CD8-positive, alpha-beta memory T cell (primary cell): Measurements from ENCODE around the gene CCNG2. TPM values are rescaled to one million over a fixed set of nuclear protein-coding genes. Genes with fewer than 3 reads are reported as not detected.

Experiments
- CTCF ChIA-PET: fragments of 350-600 bp; sonication (Branson Sonifier 250); formaldehyde crosslinking; loops from one replicate; lab custom pipeline; 2021; ENCODE audit warnings: antibody characterized with exemption; lab: Charles Lee
- POLR2A ChIA-PET: fragments of 350-600 bp; sonication (Branson Sonifier 250); formaldehyde crosslinking; loops from one replicate; lab custom pipeline; 2021; ENCODE audit warnings: antibody characterized with exemption; lab: Charles Lee
- DNase-seq, 5 donors: peaks; one replicate each; pipeline versions ENCODE4 v3.0.0 to v3.0.0-alpha.2; 2020 to 2022; ENCODE audit warnings: mixed read lengths in 1 of 5
- H3K27ac ChIP-seq: one replicate; pipeline ENCODE4 v1.7.0; 2013; ENCODE audit warnings: low read depth, mild to moderate bottlenecking, low read length, moderate library complexity
- H3K27me3 ChIP-seq: 2 replicates; pipeline ENCODE4 v1.7.0; 2013; ENCODE audit warnings: low read length, mild to moderate bottlenecking; ENCODE audit not compliant: insufficient read depth, poor library complexity, severe bottlenecking
- H3K36me3 ChIP-seq: 2 replicates; pipeline ENCODE4 v1.7.0; 2013; ENCODE audit warnings: mild to moderate bottlenecking, low read length, moderate library complexity; ENCODE audit not compliant: insufficient read depth
- H3K4me1 ChIP-seq: 2 replicates; pipeline ENCODE4 v1.7.0; 2013; ENCODE audit warnings: mild to moderate bottlenecking, low read length, moderate library complexity; ENCODE audit not compliant: insufficient read depth
- H3K4me3 ChIP-seq: 2 replicates; pipeline ENCODE4 v1.7.0; 2013; ENCODE audit warnings: mild to moderate bottlenecking, low read length
- H3K9me3 ChIP-seq: 2 replicates; pipeline ENCODE4 v1.7.0; 2013; ENCODE audit warnings: mild to moderate bottlenecking, low read length
- H3K27ac Mint-ChIP-seq, 8 donors: one replicate each; pipeline ENCODE4 v1.8.0; 2020 to 2021; ENCODE audit warnings: mixed read lengths in 8 of 8, mild to moderate bottlenecking in 6 of 8, inconsistent platforms in 3 of 8, moderate library complexity in 3 of 8
- H3K27me3 Mint-ChIP-seq, 2 donors: one replicate each; pipeline ENCODE4 v1.8.0; 2020 to 2021; ENCODE audit warnings: mixed read lengths in 2 of 2, mild to moderate bottlenecking in 1 of 2, moderate library complexity in 1 of 2
- H3K36me3 Mint-ChIP-seq, 3 donors: one replicate each; pipeline ENCODE4 v1.8.0; 2020 to 2021; ENCODE audit warnings: mixed read lengths in 3 of 3, inconsistent platforms in 1 of 3, mild to moderate bottlenecking in 1 of 3
- H3K4me1 Mint-ChIP-seq, 3 donors: one replicate each; pipeline ENCODE4 v1.8.0; 2020 to 2021; ENCODE audit warnings: mixed read lengths in 3 of 3, inconsistent platforms in 1 of 3, mild to moderate bottlenecking in 1 of 3
- H3K4me3 Mint-ChIP-seq, 7 donors: one replicate each; pipeline ENCODE4 v1.8.0; 2020 to 2021; ENCODE audit warnings: mixed read lengths in 7 of 7, mild to moderate bottlenecking in 6 of 7, moderate library complexity in 4 of 7, inconsistent platforms in 2 of 7
- H3K9me3 Mint-ChIP-seq, 5 donors: one replicate each; pipeline ENCODE4 v1.8.0; 2020 to 2022; ENCODE audit warnings: mixed read lengths in 5 of 5, mild to moderate bottlenecking in 3 of 5, moderate library complexity in 2 of 5, inconsistent platforms in 1 of 5
- polyA plus RNA-seq: library from polyadenylated mRNA; unstranded; fragments of 300-500 nt; fragmentation: Illumina TruSeq; gene quantifications from one replicate; pipeline ENCODE4 v1.2.3, GENCODE V29; 2021
- total RNA-seq, 2 experiments: library from RNA; stranded (reverse); gene quantifications; one replicate each; pipeline ENCODE4 v1.2.3, GENCODE V29; 2021

The CCNG2 gene, protein sequence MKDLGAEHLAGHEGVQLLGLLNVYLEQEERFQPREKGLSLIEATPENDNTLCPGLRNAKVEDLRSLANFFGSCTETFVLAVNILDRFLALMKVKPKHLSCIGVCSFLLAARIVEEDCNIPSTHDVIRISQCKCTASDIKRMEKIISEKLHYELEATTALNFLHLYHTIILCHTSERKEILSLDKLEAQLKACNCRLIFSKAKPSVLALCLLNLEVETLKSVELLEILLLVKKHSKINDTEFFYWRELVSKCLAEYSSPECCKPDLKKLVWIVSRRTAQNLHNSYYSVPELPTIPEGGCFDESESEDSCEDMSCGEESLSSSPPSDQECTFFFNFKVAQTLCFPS
- total RNA-seq (1 to 10 TPM; 3.7 to 4.0 TPM), polyA plus RNA-seq (23.9 TPM)

DNA sequence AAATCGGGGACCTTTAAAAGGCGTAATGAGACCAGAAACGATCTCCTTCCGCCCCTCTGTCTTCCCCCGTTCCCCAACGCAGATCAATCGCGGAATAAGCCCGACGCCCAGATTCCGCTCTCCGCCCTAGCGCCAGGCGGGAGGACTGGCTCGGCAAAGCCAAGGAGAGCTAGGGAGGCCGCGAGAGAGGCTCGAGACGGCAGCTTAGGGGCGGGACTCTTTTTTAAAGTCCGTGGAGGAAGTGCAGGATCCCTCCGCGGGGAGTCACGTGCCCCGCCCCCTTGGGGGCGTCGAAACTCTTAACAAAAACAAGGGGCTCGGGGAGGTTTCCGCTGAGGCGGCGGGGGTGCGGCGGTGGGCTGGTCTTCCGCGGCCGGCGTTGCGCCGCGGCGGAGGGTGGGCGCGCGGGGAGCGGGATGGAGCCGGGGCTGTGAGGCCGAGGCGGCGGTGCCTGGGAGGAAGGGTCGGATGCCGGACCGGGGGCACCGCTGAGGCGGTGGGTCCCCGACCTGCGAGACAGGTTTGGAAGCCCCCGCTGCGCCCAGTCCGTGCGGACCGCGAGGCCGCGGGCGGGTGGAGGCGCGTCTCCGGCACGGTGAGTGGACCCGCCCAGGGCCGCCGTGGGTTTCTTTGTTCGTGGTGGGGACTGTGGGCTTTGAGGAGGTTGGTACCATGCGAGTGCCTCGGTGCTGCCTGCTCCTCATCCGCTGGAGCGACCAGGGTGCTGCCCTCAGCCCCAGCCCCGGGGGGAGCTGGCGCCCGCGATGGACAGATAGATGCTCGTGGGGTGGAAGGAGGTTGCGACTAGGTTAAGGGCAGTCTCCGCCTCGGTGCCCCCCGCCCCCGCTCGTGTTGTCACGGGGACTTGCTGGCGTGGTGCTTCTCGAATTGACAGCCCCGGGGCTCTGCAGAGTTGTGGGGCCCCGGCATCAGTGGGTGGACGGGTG lies at the start of gene CCNG2:
CCNG2 (plus strand) TSS at position 296 of the 947 bp plus-strand sequence. CDS start 1,326 bp downstream, outside the sequence.
- DNase-seq = peak; percentile 79 to 97 (median 93)
- Histone ChIP-seq H3K4me1 (peaks cover 22% of the 10 kb centered on the region), H3K9me3 (no peaks in the 10 kb centered on the region), H3K27ac (peak within 1 kb of the TSS; percentile 75), H3K27me3 (no peaks in the 10 kb centered on the region), H3K4me3 (peak within 1 kb of the TSS; percentile 99), H3K36me3 (peaks cover 5% of the 10 kb centered on the region)
- Mint-ChIP-seq H3K4me1 (peaks cover 37 to 48% (median 43%) of the 10 kb centered on the region in 3 donors), H3K9me3 (peaks cover 0 to 3% (median 0%) of the 10 kb centered on the region in 5 donors), H3K4me3 (peak within 1 kb of the TSS; percentile 92 to 99 (median 98)), H3K27me3 (peaks cover under 1 to 9% of the 10 kb centered on the region in 2 donors), H3K36me3 (peaks cover 0 to 31% (median 8%) of the 10 kb centered on the region in 3 donors), H3K27ac (peak within 1 kb of the TSS; percentile 91 to 97 (median 94))
- POLR2A ChIA-PET = interaction anchor here (0.9 to 1.5 kb wide), 2 partner anchors 8 to 81 kb away, joined by 3 to 4 read pairs; partner anchors contain the start of gene CCNI
- CTCF ChIA-PET = interaction anchor here (0.7 kb wide), 1 partner anchor 655 kb away, joined by 3 read pairs; no protein-coding TSS in a partner anchor

DNA sequence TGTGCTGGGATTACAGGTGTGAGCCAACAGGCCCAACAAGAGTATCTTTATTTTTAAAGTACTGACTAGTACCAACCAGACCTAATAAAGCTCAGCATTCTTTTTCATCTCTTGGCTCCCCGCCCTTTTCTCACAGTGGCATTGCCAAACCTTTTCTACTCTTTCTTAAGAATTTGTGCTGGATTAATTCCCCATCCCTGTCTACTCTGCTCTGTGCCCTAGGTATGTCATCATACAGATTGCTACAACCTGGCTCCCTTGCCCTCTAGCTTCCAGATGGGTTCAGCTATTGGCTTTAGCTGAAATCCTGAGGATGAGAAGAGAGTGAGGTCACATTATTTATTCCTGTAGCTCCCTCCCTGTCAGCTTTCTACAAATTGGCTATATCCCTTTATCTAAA lies 46.3 kb upstream of the CCNG2 start:
- no peak overlapping the region for H3K4me3 Mint-ChIP-seq
- no peak overlapping the region for H3K4me3 ChIP-seq
- no peak overlapping the region for H3K27ac Mint-ChIP-seq
- no peaks in the 10 kb centered on the region for H3K36me3 Mint-ChIP-seq
- DNase-seq = no peak
- H3K4me1 ChIP-seq = no peaks in the 10 kb centered on the region
- no peaks in the 10 kb centered on the region for H3K9me3 ChIP-seq
- H3K27me3 ChIP-seq = no peaks in the 10 kb centered on the region
- peaks cover 0 to 2% (median 0%) of the 10 kb centered on the region in 5 donors for H3K9me3 Mint-ChIP-seq
- peaks cover 14 to 41% of the 10 kb centered on the region in 2 donors for H3K27me3 Mint-ChIP-seq
- no peaks in the 10 kb centered on the region for H3K36me3 ChIP-seq
- ChIA-PET POLR2A (no interaction called here), CTCF (interaction anchor here (1.1 to 1.3 kb wide), 2 partner anchors 83 to 93 kb away, joined by 3 read pairs; no protein-coding TSS in a partner anchor)
- H3K27ac ChIP-seq = no peak overlapping the region
- H3K4me1 Mint-ChIP-seq = no peaks in the 10 kb centered on the region

DNA sequence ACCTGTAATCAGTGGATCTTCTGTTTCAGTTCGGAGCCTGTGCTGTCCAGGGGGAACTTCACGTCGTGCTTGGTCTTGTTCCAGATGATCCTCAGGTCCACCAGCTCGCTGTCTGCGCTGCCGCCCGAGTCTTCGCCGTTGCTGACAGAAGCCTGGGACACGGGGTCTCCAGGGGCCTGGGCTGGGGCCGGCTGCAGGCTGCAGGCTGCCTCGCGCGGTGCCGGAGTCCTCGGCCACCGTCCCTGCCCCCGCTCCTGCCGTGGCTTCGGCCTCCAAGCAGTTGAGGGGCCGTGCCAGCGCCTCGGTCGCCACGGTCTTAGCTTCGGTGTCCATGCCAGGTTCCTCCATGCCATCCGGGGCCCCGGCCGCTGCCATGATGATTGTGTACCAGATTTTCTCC lies 43.9 kb upstream of the CCNG2 start:
- H3K27me3 Mint-ChIP-seq = peaks cover 13 to 24% of the 10 kb centered on the region in 2 donors
- no peaks in the 10 kb centered on the region for H3K36me3 Mint-ChIP-seq
- H3K4me3 Mint-ChIP-seq = no peak overlapping the region
- ChIA-PET POLR2A (no interaction called here), CTCF (no interaction called here)
- H3K4me3 ChIP-seq = no peak overlapping the region
- H3K9me3 Mint-ChIP-seq = peaks cover 0 to 2% (median 0%) of the 10 kb centered on the region in 5 donors
- no peaks in the 10 kb centered on the region for H3K4me1 ChIP-seq
- H3K9me3 ChIP-seq = no peaks in the 10 kb centered on the region
- no peak for DNase-seq
- H3K27ac ChIP-seq = no peak overlapping the region
- H3K4me1 Mint-ChIP-seq = no peaks in the 10 kb centered on the region
- no peaks in the 10 kb centered on the region for H3K36me3 ChIP-seq
- no peak overlapping the region for H3K27ac Mint-ChIP-seq
- H3K27me3 ChIP-seq = no peaks in the 10 kb centered on the region

DNA sequence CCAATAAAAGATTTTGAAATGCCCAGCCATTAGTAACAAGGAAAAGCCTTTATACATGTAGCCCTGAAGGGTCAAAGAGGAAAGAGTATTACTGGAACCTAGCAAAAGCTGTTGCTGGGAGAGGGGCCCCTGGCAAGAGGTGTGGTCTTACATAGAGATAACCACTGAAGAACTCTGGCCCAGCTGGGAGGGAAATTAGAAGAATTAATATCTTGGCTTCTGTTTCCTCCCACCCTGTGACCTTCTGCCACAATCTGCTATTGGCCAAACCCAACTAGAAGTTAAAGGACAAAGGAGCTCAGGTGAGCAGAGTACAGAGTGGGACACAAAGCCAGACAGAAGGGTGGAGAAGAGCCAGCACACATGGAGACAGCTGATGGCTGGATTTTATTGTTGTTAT lies 39.3 kb upstream of the CCNG2 start:
- peaks cover 14 to 37% of the 10 kb centered on the region in 2 donors for H3K27me3 Mint-ChIP-seq
- no peak for DNase-seq
- no peaks in the 10 kb centered on the region for H3K4me1 Mint-ChIP-seq

DNA sequence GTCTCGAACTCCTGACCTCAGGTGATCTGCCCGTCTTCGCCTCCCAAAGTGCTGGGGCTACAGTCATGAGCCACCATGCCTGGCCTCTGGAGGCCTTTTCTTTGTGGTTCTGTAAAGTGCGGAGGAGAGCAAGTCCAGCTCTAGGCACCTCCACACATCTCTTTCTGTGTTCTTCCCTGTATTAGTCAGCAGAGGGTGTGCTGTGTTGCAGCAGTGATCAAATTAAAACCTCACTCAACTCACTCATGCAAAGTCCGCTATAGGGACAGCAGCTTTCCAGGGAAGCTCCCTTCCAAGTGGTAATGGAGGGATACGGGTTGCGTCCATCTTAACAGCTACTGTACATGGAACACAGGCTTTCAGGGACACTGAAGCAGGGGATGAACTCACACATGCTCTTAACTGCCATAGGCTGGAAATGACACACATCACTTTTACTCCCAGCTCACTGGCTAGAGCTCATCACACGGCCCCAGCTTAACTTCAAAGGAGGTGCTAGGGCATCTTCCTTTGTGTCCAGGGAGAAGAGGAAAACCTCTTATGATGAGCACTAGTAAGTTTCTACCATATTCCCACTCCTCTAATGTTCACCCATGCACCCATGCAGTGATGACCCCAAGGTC lies 36.0 kb upstream of the CCNG2 start:
- Histone ChIP-seq H3K4me3 (no peak overlapping the region), H3K4me1 (no peaks in the 10 kb centered on the region), H3K9me3 (no peaks in the 10 kb centered on the region), H3K36me3 (no peaks in the 10 kb centered on the region), H3K27ac (no peak overlapping the region), H3K27me3 (peaks cover 5% of the 10 kb centered on the region)
- H3K27ac Mint-ChIP-seq = no peak overlapping the region
- POLR2A ChIA-PET = no interaction called here
- H3K4me1 Mint-ChIP-seq = no peaks in the 10 kb centered on the region
- DNase-seq = no peak
- H3K4me3 Mint-ChIP-seq = no peak overlapping the region
- H3K36me3 Mint-ChIP-seq = no peaks in the 10 kb centered on the region
- peaks cover 7 to 36% of the 10 kb centered on the region in 2 donors for H3K27me3 Mint-ChIP-seq
- CTCF ChIA-PET = no interaction called here
- no peaks in the 10 kb centered on the region for H3K9me3 Mint-ChIP-seq

More for the DNA sequence above, 39.3 kb upstream of the CCNG2 start:
- no peaks in the 10 kb centered on the region for H3K9me3 Mint-ChIP-seq
- no peaks in the 10 kb centered on the region for H3K36me3 Mint-ChIP-seq
- no peaks in the 10 kb centered on the region for H3K9me3 ChIP-seq
- H3K27me3 ChIP-seq = peaks cover 5% of the 10 kb centered on the region
- no peak overlapping the region for H3K27ac ChIP-seq
- ChIA-PET POLR2A (no interaction called here), CTCF (interaction anchor here (1.0 kb wide), 1 partner anchor 22 kb away, joined by 5 read pairs; no protein-coding TSS in a partner anchor)
- no peak overlapping the region for H3K27ac Mint-ChIP-seq
- H3K36me3 ChIP-seq = no peaks in the 10 kb centered on the region
- no peak overlapping the region for H3K4me3 ChIP-seq
- H3K4me1 ChIP-seq = no peaks in the 10 kb centered on the region
- no peak overlapping the region for H3K4me3 Mint-ChIP-seq

DNA sequence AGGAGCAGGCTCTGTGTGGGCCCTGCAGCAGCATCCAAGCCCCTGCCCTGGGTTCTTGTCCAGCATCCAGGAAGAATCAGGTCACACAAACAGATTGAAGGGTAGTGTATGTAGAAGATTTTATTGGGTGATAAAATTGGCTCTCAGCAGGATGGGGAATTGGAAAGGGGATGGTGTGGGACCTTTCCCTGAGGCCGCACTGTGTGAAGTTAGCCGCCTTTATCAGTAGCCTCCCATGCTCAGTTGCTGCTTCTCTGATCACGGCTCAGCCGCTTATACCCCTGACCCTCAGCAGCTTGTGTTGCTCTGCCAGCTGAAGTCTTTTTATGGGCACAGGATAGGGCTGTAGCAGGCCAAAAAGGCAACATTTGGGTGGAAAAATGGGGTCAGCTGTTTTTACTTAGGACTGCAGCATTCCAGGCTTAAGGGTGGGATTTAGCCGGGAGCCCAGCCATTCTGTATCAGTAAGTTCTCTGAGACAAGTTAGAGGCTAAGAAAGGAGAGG lies 35.2 kb upstream of the CCNG2 start:
- Histone ChIP-seq H3K27me3 (peaks cover 5% of the 10 kb centered on the region), H3K27ac (no peak overlapping the region), H3K36me3 (no peaks in the 10 kb centered on the region), H3K4me1 (no peaks in the 10 kb centered on the region), H3K4me3 (no peak overlapping the region), H3K9me3 (no peaks in the 10 kb centered on the region)
- Mint-ChIP-seq H3K36me3 (no peaks in the 10 kb centered on the region), H3K4me3 (no peak overlapping the region), H3K27ac (no peak overlapping the region), H3K27me3 (peaks cover 7 to 36% of the 10 kb centered on the region in 2 donors), H3K4me1 (peaks cover 0 to 2% (median 1%) of the 10 kb centered on the region in 3 donors), H3K9me3 (no peaks in the 10 kb centered on the region)
- ChIA-PET CTCF (no interaction called here), POLR2A (no interaction called here)
- no peak for DNase-seq

DNA sequence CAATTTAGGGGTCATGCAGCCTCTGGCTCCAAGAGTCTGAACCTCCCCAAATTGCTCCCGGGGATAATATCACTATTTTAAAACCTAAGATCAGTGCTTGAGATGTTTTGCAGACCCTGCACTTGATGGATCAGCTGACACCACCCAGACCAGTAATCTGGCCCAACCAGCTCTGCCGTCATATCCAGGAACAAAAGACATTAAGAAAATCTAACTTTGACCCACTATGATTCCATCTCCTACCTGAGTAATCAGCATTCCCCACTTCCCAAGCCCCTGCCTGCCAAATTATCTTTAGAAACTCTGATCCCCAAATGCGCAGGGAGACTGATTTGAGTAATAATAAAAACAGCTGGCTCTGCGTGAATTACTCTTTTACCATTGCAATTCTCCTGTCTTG lies 34.4 kb upstream of the CCNG2 start:
- POLR2A ChIA-PET = no interaction called here
- Mint-ChIP-seq H3K36me3 (no peaks in the 10 kb centered on the region), H3K9me3 (no peaks in the 10 kb centered on the region), H3K27ac (peak overlapping the region in 1 of 8 donors; percentile 4), H3K4me1 (peaks cover 4 to 10% (median 10%) of the 10 kb centered on the region in 3 donors), H3K4me3 (no peak overlapping the region), H3K27me3 (peaks cover 7 to 36% of the 10 kb centered on the region in 2 donors)
- no peaks in the 10 kb centered on the region for H3K36me3 ChIP-seq
- no peaks in the 10 kb centered on the region for H3K4me1 ChIP-seq
- peaks cover 5% of the 10 kb centered on the region for H3K27me3 ChIP-seq
- no peak overlapping the region for H3K4me3 ChIP-seq
- CTCF ChIA-PET = no interaction called here
- DNase-seq = no peak
- no peaks in the 10 kb centered on the region for H3K9me3 ChIP-seq
- no peak overlapping the region for H3K27ac ChIP-seq
